Cortex of kidney (tissue), 1 donor: ENCODE results near the gene ABCE1.

Experiments
- DNase-seq: peaks from one replicate; lab custom pipeline; 2025; lab: John Stamatoyannopoulos, UW

ABCE1 gene

GRCh38 chr4:145097821-145098674 lies at the start of gene ABCE1, which contains the start of gene ANAPC10:
TSS of gene ABCE1 (plus strand) at chr4:145098311. CDS start at chr4:145104413, 6,102 bp downstream.
TSS of gene ANAPC10 (minus strand) at chr4:145098196. CDS start at chr4:145096099, 2,097 bp downstream.
- DNase-seq = peak; percentile 22

- no peak for DNase-seq
These were observed 49.3 kb upstream of the ABCE1 start for GRCh38 chr4:145048817-145049216.

DNA sequence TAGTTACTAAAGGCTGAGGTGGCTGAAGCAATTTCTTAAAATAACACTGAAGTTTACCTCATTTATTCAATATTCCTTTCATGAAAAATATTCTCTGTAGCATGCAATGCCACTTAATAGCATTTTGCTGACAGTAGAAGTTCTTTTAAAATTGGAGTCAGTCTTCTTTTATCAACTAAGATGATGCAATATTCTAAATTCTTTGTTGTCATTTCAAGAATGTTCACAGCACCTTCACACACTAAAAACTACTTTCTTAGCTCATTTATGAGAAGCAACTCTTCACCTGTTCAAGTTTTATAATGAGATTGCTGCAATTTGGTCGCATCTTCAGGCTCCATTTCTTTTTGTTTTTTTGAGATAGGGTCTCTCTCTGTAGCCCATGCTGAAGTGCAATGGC lies 48.9 kb upstream of the ABCE1 start:
- no peak for DNase-seq

- no peak for DNase-seq
These were observed 42.4 kb upstream of the ABCE1 start for GRCh38 chr4:145055533-145056257.

DNA sequence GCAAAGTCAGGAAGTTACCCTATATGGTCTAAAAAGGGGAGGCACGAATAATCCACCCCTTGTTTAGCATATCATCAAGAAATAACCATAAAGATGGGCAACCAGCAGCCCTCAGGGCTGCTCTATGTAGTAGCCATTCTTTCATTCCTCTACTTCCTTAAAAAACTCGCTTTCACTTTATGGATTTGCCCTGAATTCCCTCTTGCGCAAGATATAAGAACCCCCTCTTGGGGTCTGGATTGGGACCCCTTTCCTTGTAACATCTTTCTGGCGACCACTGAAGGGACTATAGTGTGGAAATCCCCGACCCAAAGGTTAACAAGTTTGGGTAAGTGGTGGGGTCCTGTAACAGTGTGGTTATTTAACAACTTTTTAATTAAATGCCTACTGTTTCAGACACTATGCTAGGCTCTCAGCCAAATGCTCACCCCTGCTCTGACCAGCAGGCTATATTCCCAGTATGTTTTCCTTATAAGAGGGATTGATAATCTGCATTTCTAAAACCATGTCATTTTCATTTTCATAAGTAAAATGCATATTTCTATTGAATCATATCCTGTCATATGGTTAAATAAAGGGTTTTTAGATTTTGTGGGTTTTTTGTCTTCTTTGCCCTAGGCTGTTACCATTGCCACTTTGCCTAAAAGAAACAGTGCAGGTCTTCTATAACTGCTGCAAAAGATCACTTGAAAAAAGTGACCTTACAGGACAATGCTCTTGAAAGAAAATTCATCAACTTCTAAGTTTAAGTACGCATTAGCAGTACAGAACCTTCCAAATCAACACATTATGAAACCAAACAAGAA lies 41.6 kb upstream of the ABCE1 start:
- DNase-seq = no peak

- DNase-seq = no peak
These were observed 39.9 kb upstream of the ABCE1 start for GRCh38 chr4:145058256-145058655.

GRCh38 chr4:145061318-145061920 lies 36.7 kb upstream of the ABCE1 start:
- DNase-seq = no peak

- no peak for DNase-seq
These were observed 32.0 kb upstream of the ABCE1 start for GRCh38 chr4:145066063-145066501.

DNA sequence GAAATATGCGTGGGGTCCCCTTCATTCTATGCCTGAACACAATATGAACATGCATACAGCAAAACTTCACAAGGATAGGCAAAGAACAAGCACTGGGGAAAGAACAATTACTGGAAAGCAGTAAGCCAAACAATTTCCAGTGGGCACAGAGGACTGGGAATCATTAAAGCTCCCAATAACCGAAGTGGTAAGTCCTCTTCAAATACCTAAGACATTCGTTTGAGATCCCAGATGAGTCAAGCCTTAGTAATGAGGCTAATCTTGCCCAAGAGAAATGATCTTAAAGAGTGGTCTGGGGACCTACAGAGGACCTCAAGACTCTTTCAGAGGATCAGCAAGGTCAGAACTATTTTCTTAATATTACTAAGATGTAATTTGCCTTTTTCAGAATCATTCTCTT lies 28.8 kb upstream of the ABCE1 start:
- no peak for DNase-seq

DNA sequence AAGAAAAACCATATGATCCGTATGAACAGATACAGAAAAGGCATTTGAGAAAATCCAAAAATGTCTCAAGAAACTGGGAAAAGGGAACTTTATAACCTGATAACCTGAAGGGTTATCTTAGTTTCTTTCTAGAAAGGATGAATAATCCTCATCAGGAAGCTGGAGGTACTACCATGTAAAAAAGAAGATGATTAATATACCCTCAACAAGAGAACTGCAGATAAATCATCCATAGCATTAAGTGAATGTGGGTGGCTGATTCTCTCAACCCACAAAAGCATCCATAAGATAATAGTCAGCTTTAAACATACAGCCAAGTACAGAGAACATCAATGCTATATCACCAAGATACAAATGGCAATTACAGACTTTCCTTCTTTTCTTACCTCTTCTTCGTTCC lies 26.6 kb upstream of the ABCE1 start:
- no peak for DNase-seq

- no peak for DNase-seq
These were observed 22.2 kb upstream of the ABCE1 start for GRCh38 chr4:145075742-145076468.

DNA sequence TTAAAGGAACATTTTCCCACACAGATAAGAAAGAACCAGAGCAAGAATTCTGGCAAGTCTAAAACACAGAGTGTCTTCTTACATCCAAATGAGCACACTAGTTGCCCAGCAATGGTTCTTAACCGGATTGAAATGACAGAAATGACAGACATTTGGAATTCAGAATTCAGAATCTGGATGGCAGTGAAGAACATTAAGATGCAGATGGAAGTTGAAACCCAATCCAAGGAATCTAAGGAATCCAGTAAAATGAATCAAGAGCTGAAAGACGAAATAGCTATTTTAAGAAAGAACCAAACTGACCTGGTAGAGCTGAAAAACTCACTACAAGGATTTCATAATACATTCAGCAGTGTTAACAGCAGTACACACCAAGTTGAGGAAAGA lies 21.6 kb upstream of the ABCE1 start:
- DNase-seq = no peak

DNA sequence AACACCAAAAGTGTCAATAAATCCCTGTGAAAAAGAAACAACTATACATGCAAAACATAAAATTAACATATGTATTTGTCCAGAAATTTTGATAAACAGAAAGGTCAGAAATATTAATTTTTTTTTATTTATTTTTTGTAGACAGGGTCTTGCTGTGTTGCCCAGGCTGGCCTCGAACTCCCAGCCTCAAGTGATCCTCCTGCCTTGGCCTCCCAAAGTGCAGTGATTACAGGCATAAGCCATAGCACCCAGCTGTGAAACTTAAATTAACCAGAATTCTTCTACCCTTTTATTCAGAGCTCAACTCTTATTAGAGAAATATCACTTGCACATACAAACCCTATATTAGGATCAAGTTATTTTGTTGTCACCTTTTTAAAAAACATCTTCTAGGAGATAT lies 16.4 kb upstream of the ABCE1 start:
- DNase-seq = no peak

DNA sequence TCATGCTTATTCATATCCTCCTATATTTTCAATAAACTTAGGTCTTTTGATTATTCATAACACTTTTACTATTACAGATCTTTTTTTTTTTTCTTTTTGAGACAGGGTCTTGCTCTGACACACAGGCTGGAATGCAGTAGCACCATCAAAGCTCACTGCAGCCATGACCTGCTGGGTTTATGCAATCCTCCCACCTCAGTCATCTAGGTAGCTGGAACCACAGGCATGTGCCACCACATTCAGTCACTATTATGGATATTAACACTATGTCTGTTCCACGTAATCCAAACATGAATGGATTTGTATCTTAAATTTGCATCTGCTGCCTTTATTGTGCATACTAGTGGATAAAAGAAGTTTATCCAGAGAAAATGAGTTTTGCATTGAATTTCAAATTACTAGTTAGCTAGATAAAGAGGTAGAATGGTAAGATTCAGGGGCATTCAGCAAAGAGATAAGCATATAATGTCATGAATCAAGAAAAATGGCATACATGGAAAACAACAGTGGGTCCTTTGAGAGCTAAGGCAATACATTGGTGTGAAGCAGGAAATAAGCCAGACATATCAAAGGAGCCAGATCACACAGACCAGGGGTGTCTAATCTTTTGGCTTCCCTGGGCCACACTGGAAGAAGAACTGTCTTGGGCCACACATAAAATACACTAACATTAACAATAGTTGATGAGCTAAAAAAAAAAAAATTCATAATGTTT lies 14.1 kb upstream of the ABCE1 start:
- no peak for DNase-seq

DNA sequence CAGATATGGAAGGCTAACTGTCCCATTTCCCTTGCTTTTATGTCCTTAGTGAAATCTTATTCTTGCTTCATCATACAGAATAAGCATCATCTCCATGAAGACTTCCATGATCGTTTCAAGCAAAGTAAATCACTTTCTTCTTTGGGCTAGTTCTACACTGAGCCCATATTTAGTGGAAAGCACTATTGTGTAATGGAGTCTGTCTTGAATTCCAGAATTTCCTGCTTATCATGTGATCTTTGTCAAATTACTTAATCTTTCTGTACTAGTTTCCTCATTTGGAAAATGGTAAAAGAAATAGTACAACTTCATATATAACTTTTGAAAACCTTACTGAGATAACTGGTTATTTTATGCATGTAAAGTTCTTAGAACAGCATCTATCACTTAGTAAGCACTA lies 7.7 kb upstream of the ABCE1 start:
- DNase-seq = no peak

GRCh38 chr4:145093638-145094037 lies 4.5 kb upstream of the ABCE1 start:
- DNase-seq = no peak

DNA sequence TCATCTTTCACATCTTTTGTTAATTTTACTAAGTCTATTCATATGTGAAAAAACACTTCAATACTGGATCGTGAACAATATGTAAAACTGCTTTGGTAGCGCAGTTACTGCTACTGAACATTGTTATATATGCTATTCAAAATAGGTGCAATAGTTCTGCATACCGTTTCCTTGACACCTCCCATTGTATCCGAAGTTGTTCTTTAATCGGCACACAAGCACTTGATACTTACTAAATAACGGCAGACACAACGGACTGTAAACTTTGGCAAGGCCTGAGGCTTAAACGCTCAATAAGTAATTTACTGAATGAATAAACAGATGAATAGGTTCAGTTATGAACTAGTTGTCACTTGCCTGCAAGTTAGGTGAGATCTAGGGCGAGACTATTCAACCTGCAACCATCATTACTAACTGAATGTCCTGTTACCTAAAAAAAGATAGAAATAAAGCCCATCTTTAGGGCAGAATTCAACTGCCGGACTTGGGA lies 735 bp upstream of the ABCE1 start:
- no peak for DNase-seq

DNA sequence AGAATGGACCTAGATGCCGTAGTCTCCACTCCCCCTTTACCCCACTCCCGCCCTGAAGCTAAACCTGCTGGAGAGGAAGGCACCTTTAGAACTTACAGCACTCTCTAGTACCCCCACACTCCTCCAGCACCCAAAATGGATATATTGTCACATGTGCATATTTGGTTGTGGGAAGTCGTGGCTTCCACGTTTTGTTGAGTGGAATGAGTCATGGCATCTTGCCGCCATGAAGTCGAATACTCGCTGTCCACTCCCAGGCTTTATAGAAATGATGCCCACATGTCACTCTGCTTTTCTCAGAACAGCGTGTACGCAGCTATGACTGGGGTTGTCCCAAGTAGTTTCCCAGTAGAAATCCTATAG lies 545 bp downstream of the ABCE1 start:
- no peak for DNase-seq

GRCh38 chr4:145099653-145100052 lies 1.5 kb downstream of the ABCE1 start:
- no peak for DNase-seq

GRCh38 chr4:145101091-145101490 lies 3.0 kb downstream of the ABCE1 start:
- DNase-seq = no peak
